Metanephros (tissue), 1 donor: ENCODE data around the gene BNIP2. TPM values are rescaled to one million over a fixed set of nuclear protein-coding genes. Genes with fewer than 3 reads are reported as not detected.

Source experiments
- total RNA-seq: library from RNA; depleted of rRNA; stranded (reverse); fragments of >200 nt; gene quantifications from one replicate; pipeline ENCODE4 v1.2.3, GENCODE V29; 2014

BNIP2 gene, protein sequence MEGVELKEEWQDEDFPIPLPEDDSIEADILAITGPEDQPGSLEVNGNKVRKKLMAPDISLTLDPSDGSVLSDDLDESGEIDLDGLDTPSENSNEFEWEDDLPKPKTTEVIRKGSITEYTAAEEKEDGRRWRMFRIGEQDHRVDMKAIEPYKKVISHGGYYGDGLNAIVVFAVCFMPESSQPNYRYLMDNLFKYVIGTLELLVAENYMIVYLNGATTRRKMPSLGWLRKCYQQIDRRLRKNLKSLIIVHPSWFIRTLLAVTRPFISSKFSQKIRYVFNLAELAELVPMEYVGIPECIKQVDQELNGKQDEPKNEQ
- 48.9 TPM for total RNA-seq

DNA sequence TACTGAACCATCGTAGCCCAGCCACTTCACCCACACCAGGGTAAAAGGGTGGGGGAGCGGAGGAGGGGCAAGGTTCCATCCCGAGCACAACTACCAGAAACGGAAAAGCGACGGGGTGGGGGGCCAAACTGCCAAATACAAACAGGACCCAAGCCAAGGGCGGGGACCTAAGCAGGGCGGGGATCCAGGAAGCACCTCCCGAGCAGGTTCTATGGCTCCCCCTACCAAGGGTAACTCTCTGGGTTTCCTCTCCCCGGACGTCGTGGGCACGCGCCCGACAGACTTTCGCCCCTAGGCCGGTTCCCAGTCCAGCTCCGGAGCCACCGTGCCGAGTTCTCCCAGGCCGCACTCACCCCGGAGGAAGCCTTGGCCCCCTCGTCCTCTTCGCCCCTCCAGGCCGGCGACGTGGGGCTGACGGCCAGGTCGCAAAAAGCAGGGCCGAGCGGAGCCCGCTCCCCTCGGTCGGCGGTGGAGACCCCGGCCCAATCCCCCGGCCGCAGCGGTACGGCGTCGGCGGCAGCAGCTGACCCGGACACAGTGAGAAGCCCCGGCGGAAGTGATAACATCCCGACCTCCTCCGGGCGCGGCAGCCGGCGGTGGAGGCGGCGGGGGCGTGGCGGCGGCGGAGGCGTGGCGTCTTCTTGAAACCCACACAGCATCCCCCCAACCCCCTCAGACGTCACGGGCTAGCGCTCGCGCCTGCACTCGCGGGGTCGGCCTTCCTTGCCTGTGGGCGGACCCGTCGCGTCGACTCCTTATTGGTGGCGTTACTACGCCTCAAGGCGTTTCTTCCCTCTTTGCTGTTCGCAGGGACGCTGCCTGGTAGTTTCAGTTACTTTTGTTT lies at the start of gene BNIP2:
TSS of gene BNIP2 (minus strand) at position 539 of the 844 bp plus-strand sequence. CDS start 6,863 bp downstream, outside the sequence.

GRCh38 chr15:59656897-59657634 lies 32.1 kb downstream of the BNIP2 start, which contains the start of gene GTF2A2:
Gene GTF2A2, minus strand, starts transcription at chr15:59657515. Its CDS starts 5,238 bp downstream, at chr15:59652277.

GRCh38 chr15:59611276-59612260 lies 77.6 kb downstream of the BNIP2 start, which contains the start of gene GCNT3:
Gene GCNT3, plus strand, starts transcription at chr15:59611783. Its CDS starts 6,456 bp downstream, at chr15:59618239.

Other genes with a start within 250 kb of the BNIP2 start
- gene GCNT3, start 77.5 kb downstream of the BNIP2 start, total RNA-seq = 0.53 TPM
- gene GTF2A2, start 31.8 kb downstream of the BNIP2 start, total RNA-seq = 23.4 TPM